ENCODE measurements around the gene KIAA0825. TPM values are rescaled to one million over a fixed set of nuclear protein-coding genes. Genes with fewer than 3 reads are reported as not detected.
"Not testable (repeated sequence)": the region's sequence is repeated elsewhere in the genome, so short reads cannot be mapped to it uniquely, and the experiment has no call there.

KIAA0825 gene
- total RNA-seq, 1 donor from 2014 or later = 0.62 TPM

DNA sequence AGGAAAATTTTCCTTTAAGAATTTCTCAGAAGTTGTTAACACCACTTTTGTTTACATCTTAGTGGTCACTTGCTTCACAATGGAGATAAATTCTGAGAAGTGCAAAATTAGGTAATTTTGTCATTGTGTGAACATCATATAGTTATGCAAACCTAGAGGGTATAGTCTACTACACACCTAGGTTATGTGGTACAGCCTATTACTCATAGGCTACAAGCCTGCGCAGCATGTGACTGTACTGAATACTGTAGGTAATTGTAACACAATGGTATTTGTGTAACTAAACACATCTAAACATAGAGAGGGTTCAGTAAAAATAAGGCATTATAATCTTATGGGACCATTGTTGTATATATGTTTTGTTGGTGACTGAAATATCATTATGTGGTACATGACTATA is 488.3 kb downstream of the KIAA0825 start:
- Mint-ChIP-seq H3K9me3 (peaks cover 5% of the 10 kb centered on the region), H3K4me1 (ENCODE audit: low read depth) (no peaks in the 10 kb centered on the region), H3K36me3 (ENCODE audit: low read depth) (no peaks in the 10 kb centered on the region), H3K27me3 (ENCODE audit: low read depth) (no peaks in the 10 kb centered on the region), H3K4me3 (ENCODE audit: low read depth) (no peak overlapping the region), H3K27ac (no peak overlapping the region)
- intact Hi-C loops (cut with micrococcal nuclease) = no loop called here
- no peak for DNase-seq (ENCODE audit: low spot score)

DNA sequence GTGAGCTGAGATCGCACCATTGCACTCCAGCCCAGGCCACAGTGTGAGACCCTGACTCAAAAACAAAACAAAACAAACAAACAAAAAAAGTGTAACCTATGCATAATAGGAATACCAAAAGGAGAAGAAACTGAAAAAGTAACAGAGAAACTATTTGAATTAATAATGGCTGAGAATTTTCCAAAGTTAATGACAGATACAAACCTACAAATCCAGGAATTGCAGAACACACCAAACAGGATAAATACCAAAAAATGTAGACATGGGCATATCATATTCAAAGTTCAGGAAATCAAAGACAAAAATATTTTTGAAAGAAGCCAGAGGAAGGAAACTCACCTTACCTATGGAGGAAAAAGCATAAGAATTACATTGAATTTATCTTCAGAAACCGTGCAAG is 493.3 kb downstream of the KIAA0825 start:
- no peak for DNase-seq (ENCODE audit: low spot score)
- intact Hi-C loops (cut with micrococcal nuclease) = no loop called here
- H3K4me3 Mint-ChIP-seq (ENCODE audit: low read depth) = no peak overlapping the region
- H3K9me3 Mint-ChIP-seq = no peaks in the 10 kb centered on the region
- H3K36me3 Mint-ChIP-seq (ENCODE audit: low read depth) = no peaks in the 10 kb centered on the region
- H3K27me3 Mint-ChIP-seq (ENCODE audit: low read depth) = no peaks in the 10 kb centered on the region
- H3K27ac Mint-ChIP-seq = no peak overlapping the region
- H3K4me1 Mint-ChIP-seq (ENCODE audit: low read depth) = no peaks in the 10 kb centered on the region

DNA sequence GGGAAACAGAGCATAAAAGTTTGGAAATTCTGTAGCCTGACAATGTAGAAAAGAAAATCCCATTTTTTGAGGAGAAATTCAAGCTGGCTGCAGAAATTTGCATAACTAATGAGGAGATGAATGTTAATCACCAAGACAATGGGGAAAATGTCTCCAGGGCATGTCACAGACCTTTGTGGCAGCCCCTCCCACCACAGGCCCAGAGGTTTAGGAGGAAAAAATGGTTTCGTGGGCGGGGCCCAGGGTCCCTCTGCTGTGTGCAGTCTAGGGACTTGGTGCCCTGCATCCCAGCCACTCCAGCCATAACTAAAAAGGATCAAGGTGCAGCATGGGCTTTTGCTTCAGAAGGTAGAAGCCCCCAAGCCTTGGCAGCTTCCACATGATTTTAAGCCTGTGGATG is 502.1 kb downstream of the KIAA0825 start:
- H3K36me3 Mint-ChIP-seq (ENCODE audit: low read depth); H3K27me3 Mint-ChIP-seq (ENCODE audit: low read depth); H3K4me3 Mint-ChIP-seq (ENCODE audit: low read depth); H3K27ac Mint-ChIP-seq; intact Hi-C loops (cut with micrococcal nuclease); H3K4me1 Mint-ChIP-seq (ENCODE audit: low read depth); DNase-seq (ENCODE audit: low spot score): not testable (repeated sequence)
- H3K9me3 Mint-ChIP-seq = peaks cover 32% of the 10 kb centered on the region

DNA sequence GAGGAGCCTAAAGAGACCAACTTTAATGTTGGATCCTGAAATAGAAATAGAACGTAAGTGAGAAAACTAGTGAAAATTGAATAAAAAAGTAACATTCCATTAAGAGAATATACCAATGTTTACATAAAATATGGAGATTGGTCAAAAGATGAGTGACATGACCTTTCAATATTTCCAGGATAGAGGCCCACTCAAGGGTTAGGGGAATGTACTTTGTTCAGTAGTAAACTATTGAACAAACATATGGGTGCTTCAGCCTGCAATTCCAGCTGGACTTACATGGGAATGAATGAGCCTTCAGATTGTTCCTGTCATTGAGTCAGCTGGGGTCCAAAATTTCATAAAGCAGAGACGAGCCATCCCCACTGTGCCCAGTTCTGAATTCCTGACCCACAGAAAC is 505.3 kb downstream of the KIAA0825 start:
- Mint-ChIP-seq H3K27me3 (ENCODE audit: low read depth) (peaks cover 8% of the 10 kb centered on the region), H3K4me3 (ENCODE audit: low read depth) (no peak overlapping the region), H3K36me3 (ENCODE audit: low read depth) (peaks cover 13% of the 10 kb centered on the region), H3K9me3 (peaks cover 32% of the 10 kb centered on the region), H3K27ac (no peak overlapping the region), H3K4me1 (ENCODE audit: low read depth) (peaks cover 19% of the 10 kb centered on the region)
- no peak for DNase-seq (ENCODE audit: low spot score)
- intact Hi-C loops (cut with micrococcal nuclease) = no loop called here

DNA sequence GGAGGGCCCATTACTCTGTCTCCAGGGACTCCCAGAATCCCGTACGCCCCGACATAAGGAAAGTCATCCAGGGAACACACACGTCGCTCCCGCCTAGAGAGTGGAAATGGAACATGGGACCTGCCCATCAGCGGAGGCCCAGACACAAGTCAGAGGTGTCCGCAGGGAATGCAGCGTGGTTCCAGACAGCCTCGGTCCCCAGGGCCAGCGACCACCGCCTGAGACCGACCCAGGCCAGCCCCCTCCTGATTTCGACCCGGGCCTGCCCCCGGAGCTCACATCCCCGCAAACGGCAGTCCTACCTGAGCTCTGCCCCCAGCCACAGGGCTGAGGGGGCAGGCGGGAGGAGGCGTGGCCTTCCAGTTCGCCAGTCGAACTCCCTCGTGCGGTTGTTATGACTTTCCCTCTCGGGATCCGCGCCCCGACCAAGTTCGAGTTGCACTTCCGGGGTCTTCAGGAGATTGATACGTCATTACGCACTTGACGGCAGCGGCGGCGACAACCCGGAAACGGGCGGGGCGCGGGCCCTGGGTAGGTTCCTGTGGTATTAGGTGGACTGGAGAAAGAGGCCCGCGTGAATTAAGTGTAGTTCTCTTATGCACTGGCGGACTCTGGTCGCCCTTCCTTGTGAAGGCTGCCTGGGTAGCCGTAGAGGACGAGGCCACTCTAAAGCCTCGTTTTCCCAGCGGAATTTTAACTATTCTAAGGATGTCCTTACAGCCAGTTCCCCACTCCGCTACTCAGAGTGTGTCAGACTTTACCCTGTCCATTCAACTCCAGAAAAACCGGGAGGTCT is 507.0 kb downstream of the KIAA0825 start:
- H3K4me3 Mint-ChIP-seq (ENCODE audit: low read depth) = peak overlapping the region; percentile 92
- intact Hi-C loops (cut with micrococcal nuclease) = no loop called here
- peaks cover 24% of the 10 kb centered on the region for H3K36me3 Mint-ChIP-seq (ENCODE audit: low read depth)
- peaks cover 8% of the 10 kb centered on the region for H3K27me3 Mint-ChIP-seq (ENCODE audit: low read depth)
- peak; percentile 89 for DNase-seq (ENCODE audit: low spot score)
- H3K9me3 Mint-ChIP-seq = peaks cover 34% of the 10 kb centered on the region
- peak overlapping the region; percentile 90 for H3K27ac Mint-ChIP-seq
- H3K4me1 Mint-ChIP-seq (ENCODE audit: low read depth) = peaks cover 21% of the 10 kb centered on the region

DNA sequence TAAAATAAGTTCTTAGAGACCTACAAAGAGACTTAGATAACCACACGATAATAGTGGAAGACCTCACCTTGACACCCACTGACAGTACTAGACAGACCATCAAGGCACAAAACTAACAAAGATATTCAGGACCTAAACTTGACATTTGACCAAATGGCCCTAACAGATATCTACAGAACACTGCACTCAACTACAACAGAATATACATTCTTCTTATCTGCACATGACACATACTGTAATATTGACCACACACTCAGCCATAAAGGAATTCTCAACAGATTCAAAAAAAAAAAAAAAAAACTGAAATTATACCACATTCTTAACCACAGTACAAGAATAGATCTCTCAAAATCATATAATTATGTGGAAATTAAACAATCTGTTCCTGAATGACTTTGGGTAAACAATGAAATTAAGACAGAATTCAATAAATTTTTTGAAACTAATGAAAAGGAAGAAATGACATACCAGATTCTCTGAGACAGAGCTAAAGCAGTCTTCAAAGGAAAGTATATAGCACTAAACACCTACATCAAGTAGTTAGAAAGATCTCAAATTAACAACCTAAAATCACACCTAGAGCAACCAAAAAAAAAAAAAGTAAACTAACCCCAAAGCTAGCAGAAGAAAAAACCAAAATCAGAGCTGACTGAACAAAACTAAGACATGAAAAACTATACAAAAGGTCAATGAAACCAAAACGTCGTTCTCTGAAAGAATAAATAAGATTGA is 514.7 kb downstream of the KIAA0825 start:
- intact Hi-C loops (cut with micrococcal nuclease) = no loop called here
- no peak overlapping the region for H3K4me3 Mint-ChIP-seq (ENCODE audit: low read depth)
- H3K4me1 Mint-ChIP-seq (ENCODE audit: low read depth) = peaks cover 25% of the 10 kb centered on the region
- H3K27me3 Mint-ChIP-seq (ENCODE audit: low read depth) = no peaks in the 10 kb centered on the region
- no peak overlapping the region for H3K27ac Mint-ChIP-seq
- peaks cover 49% of the 10 kb centered on the region for H3K36me3 Mint-ChIP-seq (ENCODE audit: low read depth)
- H3K9me3 Mint-ChIP-seq = peaks cover 62% of the 10 kb centered on the region
- no peak for DNase-seq (ENCODE audit: low spot score)

Other genes with a start within 250 kb of the KIAA0825 start
- 12.7 and 13.7 TPM in 2 replicates for gene SLF1, start 65 bp upstream of the KIAA0825 start, total RNA-seq

Measured in activated T-helper 2 cell treated with anti-CD3 and anti-CD28 coated beads, Interferon-gamma antibody, Interleukin-2, Interleukin-4, amounts not matched to agents 10 μg/mL and 5 μg/mL and 100 μg/mL, durations not matched to agents 14 hours and 24 hours and 36 hours (primary cell).